GDM1 (cell line): ENCODE data around the gene HTR5A.

Experiments used
- DNase-seq: peaks from one replicate; lab custom pipeline; 2025; lab: John Stamatoyannopoulos, UW

Gene HTR5A

GRCh38 chr7:155090684-155091083, 20.6 kb downstream of the HTR5A start:
- DNase-seq = no peak

GRCh38 chr7:155093596-155093995, 23.5 kb downstream of the HTR5A start:
- DNase-seq = no peak

GRCh38 chr7:155094636-155095135, 24.6 kb downstream of the HTR5A start:
- no peak for DNase-seq

GRCh38 chr7:155097338-155097737, 27.2 kb downstream of the HTR5A start:
- DNase-seq = no peak

- no peak for DNase-seq
These were observed 33.7 kb downstream of the HTR5A start for GRCh38 chr7:155103839-155104238.

- no peak for DNase-seq
These were observed 34.8 kb downstream of the HTR5A start for GRCh38 chr7:155104913-155105312.

- no peak for DNase-seq
These were observed 36.2 kb downstream of the HTR5A start for GRCh38 chr7:155106356-155106755.

GRCh38 chr7:155107126-155107525, 37.0 kb downstream of the HTR5A start:
- no peak for DNase-seq

GRCh38 chr7:155108144-155108901, 38.2 kb downstream of the HTR5A start:
- no peak for DNase-seq

GRCh38 chr7:155109121-155109520, 39.0 kb downstream of the HTR5A start:
- no peak for DNase-seq

GRCh38 chr7:155115288-155115687, 45.2 kb downstream of the HTR5A start:
- DNase-seq = no peak

GRCh38 chr7:155119801-155120382, 49.8 kb downstream of the HTR5A start:
- DNase-seq = no peak

- DNase-seq = no peak
These were observed 50.3 kb downstream of the HTR5A start for GRCh38 chr7:155120460-155120859.

- no peak for DNase-seq
These were observed 52.7 kb downstream of the HTR5A start for GRCh38 chr7:155122831-155123230.

GRCh38 chr7:155123413-155123812, 53.3 kb downstream of the HTR5A start:
- DNase-seq = no peak

GRCh38 chr7:155124706-155125105, 54.6 kb downstream of the HTR5A start:
- DNase-seq = no peak

- DNase-seq = no peak
These were observed 59.1 kb downstream of the HTR5A start for GRCh38 chr7:155129186-155129585.

- DNase-seq = no peak
These were observed 59.7 kb downstream of the HTR5A start for GRCh38 chr7:155129789-155130188.

- DNase-seq = no peak
These were observed 60.4 kb downstream of the HTR5A start for GRCh38 chr7:155130493-155130892.

- DNase-seq = no peak
These were observed 61.0 kb downstream of the HTR5A start for GRCh38 chr7:155131090-155131489.

- DNase-seq = no peak
These were observed 62.3 kb downstream of the HTR5A start for GRCh38 chr7:155132431-155132830.

GRCh38 chr7:155136619-155137243, 66.6 kb downstream of the HTR5A start:
- no peak for DNase-seq
